ENCODE measurements around the gene DNAH1.

DNA sequence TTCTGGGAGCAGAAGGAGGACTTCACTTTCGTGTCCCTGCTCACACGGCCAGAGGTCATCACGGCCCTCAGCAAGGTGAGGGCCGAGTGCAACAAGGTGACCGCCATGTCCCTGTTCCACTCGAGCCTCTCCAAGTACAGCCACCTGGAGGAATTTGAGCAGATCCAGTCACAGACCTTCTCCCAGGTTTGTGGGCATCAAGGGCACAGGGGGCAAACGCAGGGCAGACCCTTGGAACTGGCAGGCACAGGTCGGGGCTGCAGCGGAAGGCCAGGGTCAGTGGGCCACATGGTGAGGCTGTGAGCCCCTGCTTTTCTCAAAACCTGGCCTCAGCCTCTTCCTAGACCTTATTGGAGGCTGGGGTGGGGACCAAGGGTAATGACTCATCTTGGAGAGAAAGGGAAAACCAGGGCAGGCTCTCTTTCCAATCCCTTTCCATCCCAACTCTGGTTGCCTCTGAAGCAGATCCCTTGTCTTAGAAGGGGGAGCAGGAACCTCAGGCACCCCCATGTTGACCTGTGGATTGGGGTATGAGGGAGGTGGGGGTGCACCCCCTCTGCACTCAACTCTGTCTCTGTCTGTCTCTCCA, 29.5 kb downstream of the DNAH1 start:
- TF ChIP-seq, protein P1, sequence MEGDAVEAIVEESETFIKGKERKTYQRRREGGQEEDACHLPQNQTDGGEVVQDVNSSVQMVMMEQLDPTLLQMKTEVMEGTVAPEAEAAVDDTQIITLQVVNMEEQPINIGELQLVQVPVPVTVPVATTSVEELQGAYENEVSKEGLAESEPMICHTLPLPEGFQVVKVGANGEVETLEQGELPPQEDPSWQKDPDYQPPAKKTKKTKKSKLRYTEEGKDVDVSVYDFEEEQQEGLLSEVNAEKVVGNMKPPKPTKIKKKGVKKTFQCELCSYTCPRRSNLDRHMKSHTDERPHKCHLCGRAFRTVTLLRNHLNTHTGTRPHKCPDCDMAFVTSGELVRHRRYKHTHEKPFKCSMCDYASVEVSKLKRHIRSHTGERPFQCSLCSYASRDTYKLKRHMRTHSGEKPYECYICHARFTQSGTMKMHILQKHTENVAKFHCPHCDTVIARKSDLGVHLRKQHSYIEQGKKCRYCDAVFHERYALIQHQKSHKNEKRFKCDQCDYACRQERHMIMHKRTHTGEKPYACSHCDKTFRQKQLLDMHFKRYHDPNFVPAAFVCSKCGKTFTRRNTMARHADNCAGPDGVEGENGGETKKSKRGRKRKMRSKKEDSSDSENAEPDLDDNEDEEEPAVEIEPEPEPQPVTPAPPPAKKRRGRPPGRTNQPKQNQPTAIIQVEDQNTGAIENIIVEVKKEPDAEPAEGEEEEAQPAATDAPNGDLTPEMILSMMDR (conservative IDR thresholded peaks at IDR 0.05; ENCODE audit: low read length) = no peak
- no peak for TF ChIP-seq EZH2phosphoT487 (IDR thresholded peaks at IDR 0.05; ENCODE audit: borderline replicate concordance, low read depth, low read length)
